GM19351 (cell line): ENCODE results near the gene HBE1.
"Not testable (repeated sequence)": the region's sequence is repeated elsewhere in the genome, so short reads cannot be mapped to it uniquely, and the experiment has no call there.

Experiments used
- ATAC-seq: cut with Tn5 transposase; IDR thresholded peaks from one replicate; pipeline ENCODE4 v1.9.1; 2021; ENCODE audit warnings: mild to moderate bottlenecking, moderate library complexity; ENCODE audit not compliant: unreplicated experiment

The HBE1 gene

DNA sequence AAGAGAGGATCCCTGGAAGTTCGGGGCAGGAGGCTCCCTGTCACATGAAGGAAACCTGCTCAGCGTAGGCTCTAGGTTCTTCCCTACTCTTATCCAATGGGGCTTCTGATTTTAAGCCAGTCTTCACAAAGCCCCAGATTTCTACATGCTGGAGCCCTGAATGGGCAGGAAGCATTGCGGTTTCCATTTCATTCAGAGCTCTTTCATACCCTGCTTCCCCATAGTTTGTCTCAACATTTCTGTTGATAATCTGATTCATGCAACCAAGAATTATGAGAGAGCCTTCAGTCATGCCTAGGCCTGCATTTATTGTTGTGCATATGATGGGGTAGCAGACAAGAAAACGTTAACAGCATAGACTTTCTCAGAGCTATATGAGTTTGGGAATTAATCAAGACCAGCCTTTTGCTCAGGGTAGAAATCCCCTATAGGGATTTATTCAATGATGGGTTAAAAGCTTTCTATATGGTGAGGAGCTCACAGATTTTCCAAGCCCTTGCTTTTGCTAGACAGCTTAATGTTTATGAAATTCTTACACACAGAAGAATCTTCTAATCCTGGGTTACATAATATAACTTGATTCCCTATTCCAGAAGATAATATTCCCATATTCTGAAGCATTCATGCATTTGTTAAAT lies 16.1 kb upstream of the HBE1 start:
- no peak for ATAC-seq

DNA sequence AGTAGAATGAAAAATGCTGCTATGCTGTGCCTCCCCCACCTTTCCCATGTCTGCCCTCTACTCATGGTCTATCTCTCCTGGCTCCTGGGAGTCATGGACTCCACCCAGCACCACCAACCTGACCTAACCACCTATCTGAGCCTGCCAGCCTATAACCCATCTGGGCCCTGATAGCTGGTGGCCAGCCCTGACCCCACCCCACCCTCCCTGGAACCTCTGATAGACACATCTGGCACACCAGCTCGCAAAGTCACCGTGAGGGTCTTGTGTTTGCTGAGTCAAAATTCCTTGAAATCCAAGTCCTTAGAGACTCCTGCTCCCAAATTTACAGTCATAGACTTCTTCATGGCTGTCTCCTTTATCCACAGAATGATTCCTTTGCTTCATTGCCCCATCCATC lies 14.9 kb upstream of the HBE1 start:
- ATAC-seq: no peak

DNA sequence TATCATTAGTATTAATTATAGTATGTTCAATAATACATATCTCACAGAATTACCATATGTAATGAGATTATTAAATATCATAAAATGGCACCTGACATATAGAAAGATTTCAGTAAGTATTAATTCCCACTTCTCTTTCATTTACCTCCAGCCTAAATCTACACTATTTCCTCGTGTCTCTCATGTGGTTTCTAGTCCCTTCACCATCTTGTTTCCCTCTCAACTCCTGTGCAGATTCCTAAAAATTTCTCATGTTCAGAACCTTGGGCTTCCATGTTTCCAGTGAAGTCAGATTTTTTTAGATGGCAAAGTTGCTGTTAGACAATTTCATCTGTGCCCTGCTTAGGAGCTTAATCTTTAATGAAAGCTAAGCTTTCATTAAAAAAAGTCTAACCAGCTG lies 14.1 kb upstream of the HBE1 start:
- no peak for ATAC-seq

DNA sequence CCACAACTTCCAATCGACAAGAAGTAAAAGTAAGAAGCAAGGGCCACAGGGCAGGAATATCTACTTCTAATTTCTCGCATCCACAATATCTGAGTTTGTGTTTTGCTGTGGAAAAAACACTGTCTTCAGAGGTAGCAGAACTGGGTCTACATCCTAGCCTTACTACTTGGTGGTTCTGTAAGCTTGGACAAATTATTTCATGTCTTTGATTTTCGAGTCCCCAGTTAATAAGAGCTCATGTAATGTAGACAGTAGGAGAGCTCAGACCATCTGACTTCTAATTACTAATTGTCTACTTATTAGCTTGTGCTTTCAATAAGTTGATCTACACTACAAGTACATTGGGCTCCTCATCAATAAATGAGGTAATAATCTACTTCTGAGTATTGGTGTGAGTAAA lies 13.3 kb upstream of the HBE1 start:
- ATAC-seq: no peak

DNA sequence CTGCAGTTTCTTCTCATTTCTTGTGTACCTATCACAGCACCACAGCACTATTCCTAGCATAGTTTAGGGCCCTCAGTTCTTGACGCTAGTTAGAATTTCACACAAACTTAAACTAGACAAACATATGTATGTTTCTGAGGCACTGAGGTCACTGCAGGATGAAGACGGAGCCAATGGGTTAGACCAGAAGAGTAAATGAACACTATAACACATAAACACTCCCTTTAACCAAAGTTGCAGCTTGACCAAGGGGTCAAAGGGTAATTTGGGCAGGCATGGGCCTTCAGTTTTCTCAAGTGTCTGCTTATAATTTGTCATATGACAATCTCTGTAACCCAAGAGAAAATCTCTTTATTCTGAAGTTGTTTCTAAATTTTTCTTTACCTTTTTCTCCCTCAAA lies 12.9 kb upstream of the HBE1 start:
- no peak for ATAC-seq

DNA sequence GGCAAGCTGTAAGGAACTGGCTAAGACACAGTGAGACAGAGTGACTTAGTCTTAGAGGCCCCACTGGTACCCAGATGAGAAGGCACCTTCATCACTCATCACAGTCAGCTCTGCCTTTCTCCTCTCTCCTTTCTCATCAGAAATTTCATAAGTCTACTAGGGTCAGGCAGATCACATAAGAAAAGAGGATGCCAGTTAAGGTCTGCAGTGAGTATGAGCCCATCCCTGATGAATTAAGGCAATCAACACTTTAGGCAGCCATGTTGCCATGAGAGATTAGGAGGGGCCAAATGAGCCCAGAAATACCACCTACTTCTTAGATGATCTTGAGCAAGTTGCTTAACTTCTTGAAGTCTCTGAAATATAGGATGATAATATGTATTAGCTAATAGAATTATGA lies 11.9 kb upstream of the HBE1 start:
- ATAC-seq: no peak

DNA sequence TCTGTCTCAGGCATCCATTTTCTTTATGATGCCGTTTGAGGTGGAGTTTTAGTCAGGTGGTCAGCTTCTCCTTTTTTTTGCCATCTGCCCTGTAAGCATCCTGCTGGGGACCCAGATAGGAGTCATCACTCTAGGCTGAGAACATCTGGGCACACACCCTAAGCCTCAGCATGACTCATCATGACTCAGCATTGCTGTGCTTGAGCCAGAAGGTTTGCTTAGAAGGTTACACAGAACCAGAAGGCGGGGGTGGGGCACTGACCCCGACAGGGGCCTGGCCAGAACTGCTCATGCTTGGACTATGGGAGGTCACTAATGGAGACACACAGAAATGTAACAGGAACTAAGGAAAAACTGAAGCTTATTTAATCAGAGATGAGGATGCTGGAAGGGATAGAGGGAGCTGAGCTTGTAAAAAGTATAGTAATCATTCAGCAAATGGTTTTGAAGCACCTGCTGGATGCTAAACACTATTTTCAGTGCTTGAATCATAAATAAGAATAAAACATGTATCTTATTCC lies 10.9 kb upstream of the HBE1 start:
- ATAC-seq: peak; percentile 90

DNA sequence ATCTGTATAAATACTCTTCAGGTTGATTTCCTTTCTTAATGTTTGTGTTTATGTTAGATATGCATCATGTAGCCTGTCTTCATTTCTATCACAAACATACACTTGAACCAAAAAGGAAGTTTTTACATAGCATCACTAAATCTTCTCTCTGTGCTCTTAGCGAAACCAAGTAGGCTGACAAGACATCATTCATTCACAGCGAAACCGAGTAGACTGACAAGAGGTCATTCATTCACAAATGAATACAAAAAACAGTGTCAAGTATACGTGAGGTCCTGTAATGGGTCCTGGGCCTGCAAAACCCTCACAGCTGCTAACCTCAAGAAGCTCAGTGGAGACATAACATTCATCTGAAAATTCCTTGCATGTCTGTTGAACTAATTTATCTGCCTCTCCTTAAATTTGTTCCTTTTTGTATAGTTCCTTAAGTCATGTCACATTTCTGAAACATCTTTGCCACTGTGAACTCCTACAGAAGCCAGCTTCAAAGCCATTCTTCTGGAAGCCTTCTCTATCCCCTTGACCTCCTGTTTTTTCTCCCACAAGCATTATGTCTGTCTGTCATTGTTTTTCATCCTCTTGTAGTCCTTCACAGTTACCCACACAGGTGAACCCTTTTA lies 9.8 kb upstream of the HBE1 start:
- no peak for ATAC-seq

DNA sequence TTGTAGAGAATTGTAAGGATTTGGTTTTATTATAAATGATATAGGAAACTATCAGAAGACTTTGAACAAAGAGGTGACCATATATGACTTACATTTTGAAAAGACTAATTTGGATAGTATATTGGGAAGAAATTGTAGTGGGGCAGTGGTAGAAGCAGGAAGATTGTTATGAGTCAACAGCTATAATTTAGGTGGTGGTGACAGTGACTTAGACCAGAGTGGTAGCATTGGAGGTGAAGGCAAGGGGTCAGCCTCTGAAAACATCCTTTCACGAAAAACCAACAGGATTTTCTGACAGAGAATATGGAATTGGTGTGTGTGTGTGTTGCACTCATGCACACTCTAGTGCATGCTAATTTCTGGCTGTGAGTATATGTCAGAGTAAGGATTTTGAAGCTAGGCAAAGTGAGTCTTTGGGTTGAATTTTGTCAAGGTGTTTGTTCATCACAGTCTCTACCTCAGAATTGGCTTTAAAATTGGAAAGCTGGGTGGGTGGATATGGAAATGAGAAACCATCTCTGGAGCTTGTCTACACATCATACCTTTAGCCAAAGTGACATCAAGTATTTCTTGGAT lies 8.2 kb upstream of the HBE1 start:
- ATAC-seq: peak; percentile 58

DNA sequence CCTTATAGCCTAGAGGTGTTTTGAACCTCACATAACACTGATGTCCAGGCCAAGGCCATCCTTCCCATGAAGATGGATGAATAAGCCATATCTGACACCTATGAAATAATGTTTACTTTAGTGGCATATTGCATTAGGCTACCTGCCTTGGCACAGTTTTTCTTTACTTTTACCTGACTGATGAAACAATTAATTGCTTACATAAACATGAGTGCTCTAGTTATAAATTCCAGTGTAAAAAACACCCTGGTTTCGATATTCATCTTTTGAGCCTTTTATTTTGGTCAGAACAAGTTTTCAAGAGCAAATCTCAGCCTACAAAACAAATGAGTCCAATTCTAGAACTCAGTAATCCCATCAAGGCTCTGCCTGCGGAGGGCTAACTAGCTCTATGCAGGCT lies 7.0 kb upstream of the HBE1 start:
- no peak for ATAC-seq

DNA sequence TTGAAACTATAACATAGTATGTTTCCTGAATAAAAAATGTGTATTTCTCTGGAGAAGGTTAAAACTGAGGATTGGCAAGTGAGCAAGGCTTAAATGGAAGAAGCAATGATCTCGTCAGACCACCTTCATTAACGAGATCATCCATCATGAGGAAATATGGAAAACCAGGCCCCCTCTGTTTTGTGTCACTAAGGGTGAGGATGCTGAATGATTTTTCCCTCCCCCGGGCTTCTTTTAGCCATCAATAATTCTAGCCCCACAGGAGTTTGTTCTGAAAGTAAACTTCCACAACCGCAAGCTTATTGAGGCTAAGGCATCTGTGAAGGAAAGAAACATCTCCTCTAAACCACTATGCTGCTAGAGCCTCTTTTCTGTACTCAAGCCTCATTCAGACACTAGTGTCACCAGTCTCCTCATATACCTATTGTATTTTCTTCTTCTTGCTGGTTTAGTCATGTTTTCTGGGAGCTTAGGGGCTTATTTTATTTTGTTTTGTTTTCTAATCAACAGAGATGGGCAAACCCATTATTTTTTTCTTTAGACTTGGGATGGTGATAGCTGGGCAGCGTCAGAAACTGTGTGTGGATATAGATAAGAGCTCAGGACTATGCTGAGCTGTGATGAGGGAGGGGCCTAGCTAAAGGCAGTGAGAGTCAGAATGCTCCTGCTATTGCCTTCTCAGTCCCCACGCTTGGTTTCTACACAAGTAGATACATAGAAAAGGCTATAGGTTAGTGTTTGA lies 5.8 kb upstream of the HBE1 start:
- ATAC-seq: no peak

DNA sequence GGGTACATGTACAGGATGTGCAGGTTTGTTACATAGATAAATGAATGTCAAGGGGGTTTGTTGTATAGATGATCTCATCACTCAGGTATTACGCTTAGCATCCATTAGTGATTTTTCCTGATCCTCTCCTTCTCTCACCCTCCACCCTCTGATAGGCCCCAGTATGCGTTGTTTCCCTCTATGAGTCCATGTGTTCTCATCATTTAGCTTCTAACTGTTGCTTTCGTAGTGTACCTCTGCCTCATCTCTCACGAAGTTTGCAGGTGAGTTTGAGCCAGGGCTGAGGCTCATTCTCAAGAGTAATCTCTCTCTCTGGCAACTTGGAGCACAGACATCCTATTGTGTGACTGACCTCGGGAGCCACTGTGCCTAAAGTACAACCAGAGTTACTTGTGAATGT lies 4.7 kb upstream of the HBE1 start:
- no peak for ATAC-seq

DNA sequence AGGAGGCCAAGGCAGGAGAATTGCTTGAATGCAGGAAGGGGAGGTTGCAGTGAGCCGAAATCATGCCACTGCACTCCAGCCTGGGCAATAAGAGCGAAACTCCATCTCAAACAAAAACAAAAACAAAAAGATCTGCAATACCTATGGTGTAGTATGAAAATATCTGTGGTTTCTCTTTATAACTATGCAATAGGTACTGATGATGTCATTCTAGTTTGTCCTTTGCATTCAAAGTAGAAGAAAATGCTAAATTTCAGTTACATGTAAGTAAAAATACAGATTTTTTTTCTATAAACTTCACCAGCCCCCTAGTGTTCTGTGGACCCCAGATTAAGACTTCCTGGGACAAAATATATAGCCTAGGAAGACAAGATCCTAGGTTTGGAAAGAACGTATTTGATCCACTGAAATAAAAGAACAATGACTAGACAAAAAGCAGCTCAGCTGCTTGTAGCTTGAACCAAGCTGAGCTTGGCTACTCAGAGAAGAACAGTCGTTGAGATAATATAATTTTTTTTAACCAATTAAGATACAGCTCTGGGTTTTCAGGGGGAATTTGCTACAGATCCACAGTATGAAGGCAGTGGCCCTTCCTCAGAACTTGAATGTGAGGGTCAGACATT lies 2.8 kb upstream of the HBE1 start:
- ATAC-seq: no peak

DNA sequence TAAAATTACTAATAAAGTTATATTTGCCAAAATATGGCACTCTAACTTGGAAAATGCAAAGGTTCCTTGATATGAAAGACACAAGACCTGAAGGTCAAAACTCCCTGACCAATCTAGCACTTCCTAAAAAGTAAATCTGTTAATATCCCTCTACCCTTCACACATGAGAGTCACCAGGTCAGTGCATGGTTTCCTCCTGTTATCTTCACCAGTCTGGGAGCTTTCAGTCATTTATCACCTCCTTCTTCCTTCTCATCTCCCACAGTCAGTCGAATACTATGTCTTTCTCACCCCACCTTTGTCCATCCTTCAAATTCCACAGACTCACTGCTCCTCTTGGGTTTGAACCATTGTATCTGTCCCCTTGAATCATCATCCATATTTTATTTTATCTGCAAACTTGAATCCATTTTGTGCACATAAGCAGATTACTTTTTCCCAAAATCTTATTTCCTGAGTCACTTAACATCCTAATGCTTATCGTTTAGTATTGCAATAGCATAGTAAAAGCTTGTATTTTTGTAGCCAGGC lies 2.6 kb downstream of the HBE1 start:
- ATAC-seq: no peak

DNA sequence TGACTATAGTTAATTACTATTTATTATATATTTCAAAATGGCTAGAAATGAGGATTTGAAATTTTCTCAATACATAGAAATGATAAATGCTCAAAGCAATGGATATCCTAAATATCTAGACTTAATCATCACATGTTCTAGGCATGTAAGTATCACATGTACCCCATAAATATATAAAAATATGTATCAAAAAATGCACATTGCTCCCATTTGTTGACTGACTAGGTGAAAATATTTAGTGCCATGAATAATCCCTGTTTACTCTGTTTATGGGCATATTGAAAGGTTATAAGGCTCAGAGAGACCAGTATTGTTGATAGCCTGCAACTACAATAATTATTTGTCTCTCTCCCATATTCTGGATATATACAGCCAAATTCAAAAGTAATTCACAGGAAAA lies 3.1 kb downstream of the HBE1 start:
- ATAC-seq: no peak

DNA sequence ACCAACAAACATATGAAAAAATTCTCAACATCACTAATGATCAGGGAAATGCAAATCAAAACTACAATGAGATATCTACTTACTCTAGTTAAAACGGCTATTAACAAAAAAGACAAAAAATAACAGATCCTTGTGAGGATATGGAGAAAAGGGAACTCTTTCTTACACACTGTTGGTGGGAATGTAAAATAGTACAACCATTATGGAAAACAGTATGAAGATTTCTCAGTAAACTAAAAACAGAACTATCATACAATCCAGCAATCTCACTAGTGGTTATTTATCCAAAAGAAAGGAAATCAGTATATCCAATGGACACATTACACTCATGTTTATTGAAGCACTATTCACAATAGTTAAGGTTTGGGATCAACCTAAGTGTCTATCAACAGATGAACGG lies 3.9 kb downstream of the HBE1 start:
- no peak for ATAC-seq

DNA sequence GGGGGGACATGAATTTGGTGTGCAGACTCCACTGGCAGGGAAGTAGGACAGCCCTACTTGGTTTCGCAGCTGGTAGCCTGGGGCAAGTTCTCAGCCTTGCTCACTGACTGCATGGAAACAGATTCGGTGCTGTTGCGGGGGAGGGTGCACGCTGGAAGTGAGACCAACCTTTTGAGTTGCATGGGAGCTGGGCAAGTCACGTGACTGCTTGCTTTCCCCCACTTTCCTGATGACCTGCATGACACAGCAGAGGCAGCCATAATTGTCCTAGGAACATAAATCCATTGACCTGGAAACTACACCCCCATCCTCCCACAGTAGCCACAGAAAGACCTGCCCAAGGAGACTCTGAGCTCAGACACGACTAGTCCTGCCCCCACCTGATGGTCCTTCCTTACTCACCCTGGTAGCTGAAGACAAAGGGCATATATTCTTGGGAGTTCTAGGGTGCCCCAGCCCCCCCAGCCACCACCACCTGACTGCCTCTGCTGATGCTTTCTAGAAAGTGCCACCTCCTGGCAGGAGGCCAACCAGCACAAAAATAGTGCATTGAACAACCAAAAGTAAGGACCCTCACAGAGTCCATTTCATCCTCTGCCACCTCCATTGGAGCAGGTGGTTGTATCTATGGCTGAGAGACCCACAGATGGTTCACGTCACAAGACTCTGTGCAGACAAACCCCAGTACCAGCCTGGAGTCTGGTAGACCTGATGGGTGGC lies 11.0 kb downstream of the HBE1 start:
- no peak for ATAC-seq

DNA sequence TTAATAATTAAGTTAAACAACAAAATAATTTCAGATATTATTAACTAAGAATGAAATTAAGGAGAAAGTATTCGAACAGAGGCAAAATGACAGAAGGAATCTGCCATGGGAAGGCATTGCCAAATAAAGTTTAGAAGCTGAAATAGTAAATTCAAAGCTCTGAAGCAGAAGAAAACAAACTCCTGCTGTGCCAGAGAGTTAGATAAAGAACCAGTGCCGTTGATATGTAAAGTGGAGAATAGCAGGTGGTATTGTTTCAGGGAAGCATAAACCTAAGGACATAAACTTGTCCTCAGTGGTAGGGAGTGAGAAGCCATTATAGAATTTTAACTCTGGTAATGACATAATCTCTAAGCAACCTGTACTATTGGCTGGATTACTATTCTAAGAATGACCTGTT lies 12.4 kb downstream of the HBE1 start:
- no peak for ATAC-seq

DNA sequence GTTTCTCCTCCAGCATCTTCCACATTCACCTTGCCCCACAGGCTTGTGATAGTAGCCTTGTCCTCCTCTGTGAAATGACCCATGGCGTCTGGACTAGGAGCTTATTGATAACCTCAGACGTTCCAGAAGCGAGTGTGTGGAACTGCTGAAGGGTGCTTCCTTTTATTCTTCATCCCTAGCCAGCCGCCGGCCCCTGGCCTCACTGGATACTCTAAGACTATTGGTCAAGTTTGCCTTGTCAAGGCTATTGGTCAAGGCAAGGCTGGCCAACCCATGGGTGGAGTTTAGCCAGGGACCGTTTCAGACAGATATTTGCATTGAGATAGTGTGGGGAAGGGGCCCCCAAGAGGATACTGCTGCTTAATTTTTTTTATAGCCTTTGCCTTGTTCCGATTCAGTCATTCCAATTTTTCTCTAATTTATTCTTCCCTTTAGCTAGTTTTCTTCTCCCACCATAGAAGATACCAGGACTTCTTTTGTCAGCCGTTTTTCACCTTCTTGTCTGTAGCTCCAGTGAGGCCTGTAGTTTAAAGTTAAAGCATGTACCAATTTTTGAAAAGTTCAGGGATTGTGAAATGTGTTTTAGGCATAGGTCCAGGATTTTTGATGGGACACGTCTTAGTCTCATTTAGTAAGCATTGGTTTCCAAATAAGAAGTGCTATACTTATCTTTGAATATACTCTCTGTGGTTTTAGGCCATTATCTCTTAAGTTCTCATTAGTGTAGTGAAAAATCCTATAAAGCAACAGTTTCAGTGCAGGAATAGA lies 14.9 kb downstream of the HBE1 start, which contains the start of gene HBG2:
Gene HBG2, minus strand, starts transcription at position 136 of the 768 bp plus-strand sequence. Its CDS starts 53 bp downstream, at position 83.
- ATAC-seq: not testable (repeated sequence)

DNA sequence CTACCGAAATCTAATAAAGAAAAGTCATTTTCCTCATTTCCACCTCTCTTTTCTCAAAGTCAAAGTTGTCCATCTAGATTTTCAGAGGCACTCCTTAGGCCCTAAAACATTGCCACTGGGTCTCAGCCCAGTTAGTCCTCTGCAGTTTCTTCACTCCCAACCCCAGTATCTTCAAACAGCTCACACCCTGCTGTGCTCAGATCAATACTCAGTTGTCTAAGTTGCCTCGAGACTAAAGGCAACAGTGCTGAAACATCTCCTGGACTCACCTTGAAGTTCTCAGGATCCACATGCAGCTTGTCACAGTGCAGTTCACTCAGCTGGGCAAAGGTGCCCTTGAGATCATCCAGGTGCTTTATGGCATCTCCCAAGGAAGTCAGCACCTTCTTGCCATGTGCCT lies 15.7 kb downstream of the HBE1 start:
- not testable (repeated sequence) for ATAC-seq
